ENCODE results near the gene FGF18. TPM values are rescaled to one million over a fixed set of nuclear protein-coding genes. Genes with fewer than 3 reads are reported as not detected.
A peak's percentile ranks its signal among the peaks of the same experiment; 100 is the strongest.

Gene FGF18
- total RNA-seq, 1 experiment from 2014 or later: 2.1 TPM

- Histone ChIP-seq H3K36me3 (ENCODE audit: control insufficient read depth, insufficient read depth, low read length) (no peaks in the 10 kb centered on the region), H3K4me3 (ENCODE audit: low read depth, low read length) (no peak overlapping the region), H3K27me3 (replicated peaks; ENCODE audit: control insufficient read depth, insufficient read depth, low read length) (no peaks in the 10 kb centered on the region; the same call in 1 of the 2 replicates), H3K4me1 (no peaks in the 10 kb centered on the region), H3K9me3 (no peaks in the 10 kb centered on the region)
- BruUV-seq (replicated peaks): no TSS peak
- DNase-seq: peak in 1 of 2 experiments; percentile 47
- no peaks in the 10 kb centered on the region for H3K9me3 Mint-ChIP-seq (ENCODE audit: unreplicated experiment)
- H3K27me3 Mint-ChIP-seq (ENCODE audit: insufficient read depth, unreplicated experiment): peaks cover 13% of the 10 kb centered on the region
- H3K27ac Mint-ChIP-seq (ENCODE audit: unreplicated experiment): no peak overlapping the region
- H3K4me1 Mint-ChIP-seq (ENCODE audit: low read depth, unreplicated experiment): no peaks in the 10 kb centered on the region
- no peaks in the 10 kb centered on the region for H3K36me3 Mint-ChIP-seq (ENCODE audit: insufficient read depth, unreplicated experiment)
- H3K4me3 Mint-ChIP-seq (ENCODE audit: unreplicated experiment): no peak overlapping the region
- ChIA-PET CTCF (no interaction called here), POLR2A (no interaction called here)
- intact Hi-C loops (cut with micrococcal nuclease; ENCODE audit: unreplicated experiment): loop anchor here (1.0 to 10.0 kb wide), 2 partner anchors 66 to 420 kb away; no protein-coding TSS in a partner anchor
- TF ChIP-seq CTCF (IDR thresholded peaks at IDR 0.05; ENCODE audit: insufficient read depth in 1 of 2, low read depth in 1 of 2, low read length in 1 of 2, severe bottlenecking in 1 of 2, unreplicated experiment in 1 of 2): peak; percentile 77 to 78
These were observed 65.0 kb downstream of the FGF18 start for GRCh38 chr5:171484460-171484899.

- Mint-ChIP-seq H3K9me3 (ENCODE audit: unreplicated experiment) (no peaks in the 10 kb centered on the region), H3K36me3 (ENCODE audit: insufficient read depth, unreplicated experiment) (no peaks in the 10 kb centered on the region), H3K4me1 (ENCODE audit: low read depth, unreplicated experiment) (no peaks in the 10 kb centered on the region), H3K27ac (ENCODE audit: unreplicated experiment) (no peak overlapping the region), H3K27me3 (ENCODE audit: insufficient read depth, unreplicated experiment) (peaks cover 17% of the 10 kb centered on the region), H3K4me3 (ENCODE audit: unreplicated experiment) (no peak overlapping the region)
- H3K36me3 ChIP-seq (ENCODE audit: control insufficient read depth, insufficient read depth, low read length): no peaks in the 10 kb centered on the region
- H3K9me3 ChIP-seq: no peaks in the 10 kb centered on the region
- TF ChIP-seq CTCF (IDR thresholded peaks at IDR 0.05; ENCODE audit: insufficient read depth in 1 of 2, low read depth in 1 of 2, low read length in 1 of 2, severe bottlenecking in 1 of 2, unreplicated experiment in 1 of 2): no peak
- DNase-seq: no peak
- CTCF ChIA-PET: interaction anchor here (0.6 kb wide), 1 partner anchor 380 kb away, joined by 5 read pairs; no protein-coding TSS in a partner anchor
- POLR2A ChIA-PET: no interaction called here
- no TSS peak for BruUV-seq (replicated peaks)
- no peaks in the 10 kb centered on the region; the same call in 1 of the 2 replicates for H3K27me3 ChIP-seq (replicated peaks; ENCODE audit: control insufficient read depth, insufficient read depth, low read length)
- intact Hi-C loops (cut with micrococcal nuclease; ENCODE audit: unreplicated experiment): loop anchor here (10.0 kb wide), 1 partner anchor 419 kb away; no protein-coding TSS in a partner anchor
- H3K4me1 ChIP-seq: no peaks in the 10 kb centered on the region
- no peak overlapping the region for H3K4me3 ChIP-seq (ENCODE audit: low read depth, low read length)
These were observed 66.2 kb downstream of the FGF18 start for GRCh38 chr5:171485668-171486067.

- H3K4me1 Mint-ChIP-seq (ENCODE audit: low read depth, unreplicated experiment): no peaks in the 10 kb centered on the region
- CTCF ChIA-PET: no interaction called here
These were observed 67.2 kb downstream of the FGF18 start for GRCh38 chr5:171486613-171487012.

More at GRCh38 chr5:171486613-171487012, 67.2 kb downstream of the FGF18 start:
- no peaks in the 10 kb centered on the region for H3K9me3 ChIP-seq
- Mint-ChIP-seq H3K4me3 (ENCODE audit: unreplicated experiment) (no peak overlapping the region), H3K27ac (ENCODE audit: unreplicated experiment) (no peak overlapping the region), H3K9me3 (ENCODE audit: unreplicated experiment) (no peaks in the 10 kb centered on the region), H3K27me3 (ENCODE audit: insufficient read depth, unreplicated experiment) (peaks cover 19% of the 10 kb centered on the region), H3K36me3 (ENCODE audit: insufficient read depth, unreplicated experiment) (no peaks in the 10 kb centered on the region)
- no peaks in the 10 kb centered on the region for H3K4me1 ChIP-seq
- H3K36me3 ChIP-seq (ENCODE audit: control insufficient read depth, insufficient read depth, low read length): no peaks in the 10 kb centered on the region
- intact Hi-C loops (cut with micrococcal nuclease; ENCODE audit: unreplicated experiment): loop anchor here (10.0 kb wide), 1 partner anchor 418 kb away; no protein-coding TSS in a partner anchor
- no peak for TF ChIP-seq CTCF (IDR thresholded peaks at IDR 0.05; ENCODE audit: insufficient read depth in 1 of 2, low read depth in 1 of 2, low read length in 1 of 2, severe bottlenecking in 1 of 2, unreplicated experiment in 1 of 2)
- DNase-seq: no peak
- no TSS peak for BruUV-seq (replicated peaks)
- POLR2A ChIA-PET: no interaction called here
- no peaks in the 10 kb centered on the region; the same call in 1 of the 2 replicates for H3K27me3 ChIP-seq (replicated peaks; ENCODE audit: control insufficient read depth, insufficient read depth, low read length)
- H3K4me3 ChIP-seq (ENCODE audit: low read depth, low read length): no peak overlapping the region
